GM12878 (cell line): ENCODE measurements around the gene SLC38A2. TPM values are rescaled to one million over a fixed set of nuclear protein-coding genes. Genes with fewer than 3 reads are reported as not detected.

Experiments
- ATAC-seq: fragments of 200-7000 bp; cut with Tn5 transposase; 3 replicates; pipeline ENCODE4 v1.9.1; 2020; ENCODE audit warnings: mild to moderate bottlenecking, moderate library complexity
- BruUV-seq: library from RNA; stranded (reverse); fragments of 400-500 nt; replicated peaks from 2 replicates; lab custom pipeline; 2021; lab: Mats Ljungman, UMichigan
- CTCF ChIA-PET: fragments of 300-600 bp; sonication (Branson Sonifier 250); formaldehyde crosslinking; extraction: SDS; loops from one replicate; lab custom pipeline; 2021; ENCODE audit warnings: inconsistent platforms; lab: Yijun Ruan, JAX
- POLR2A ChIA-PET: fragments of 350-600 bp; formaldehyde crosslinking; extraction: SDS; loops from one replicate; lab custom pipeline; 2021; ENCODE audit warnings: inconsistent platforms; lab: Charles Lee
- RAD21 ChIA-PET: fragments of 300-600 bp; sonication (Branson Sonifier 250); formaldehyde crosslinking; loops from one replicate; lab custom pipeline; 2023; ENCODE audit warnings: antibody characterized with exemption; ENCODE audit not compliant: unreplicated experiment; lab: Charles Lee
- SMC1A ChIA-PET: fragments of 300-600 bp; sonication (Branson Sonifier 250); formaldehyde crosslinking; loops from one replicate; lab custom pipeline; 2023; ENCODE audit not compliant: unreplicated experiment, uncharacterized antibody; lab: Charles Lee
- DNase-seq: peaks from one replicate; pipeline ENCODE4 v3.0.0-alpha.2; 2011; ENCODE audit warnings: low read depth, low spot score
- FAIRE-seq: peaks from 3 replicates; lab custom pipeline; 2011; peaks lifted over from hg19 to GRCh38; lab: Jason Lieb, UNC
- H2AFZ ChIP-seq: 2 replicates; pipeline ENCODE4 v1.6.0; 2011; ENCODE audit warnings: low read depth, low read length, control low read depth; ENCODE audit not compliant: control insufficient read depth
- H3K27ac ChIP-seq: 2 replicates; pipeline ENCODE4 v1.5.1; 2011; ENCODE audit warnings: control low read depth; ENCODE audit not compliant: control insufficient read depth, insufficient read depth
- H3K27me3 ChIP-seq, 2 experiments: replicated peaks in 1 of 2; 2 replicates each; pipeline versions ENCODE4 v1.6.0 to v1.6.1; 2011; ENCODE audit warnings: low read length in 1 of 2; ENCODE audit not compliant: control insufficient read depth in 2 of 2, insufficient read depth in 2 of 2
- H3K36me3 ChIP-seq, 2 experiments: 2 replicates each; pipeline ENCODE4 v1.5.1; 2011; ENCODE audit warnings: low read length in 1 of 2; ENCODE audit not compliant: control insufficient read depth in 2 of 2, insufficient read depth in 2 of 2
- H3K4me1 ChIP-seq: 2 replicates; pipeline ENCODE4 v1.6.1; 2011; ENCODE audit warnings: mild to moderate bottlenecking, low read length, moderate library complexity, mixed read lengths; ENCODE audit not compliant: control insufficient read depth, insufficient read depth
- H3K4me2 ChIP-seq: 2 replicates; pipeline ENCODE4 v1.6.0; 2011; ENCODE audit warnings: control low read depth; ENCODE audit not compliant: control insufficient read depth, insufficient read depth
- H3K4me3 ChIP-seq: fragments of 200-600 bp; sonication (generic); 2 replicates; pipeline ENCODE4 v1.5.1; 2016
- H3K79me2 ChIP-seq: 2 replicates; pipeline ENCODE4 v1.6.0; 2011; ENCODE audit warnings: low read length; ENCODE audit not compliant: control insufficient read depth, insufficient read depth
- H3K9ac ChIP-seq: 2 replicates; pipeline ENCODE4 v1.8.0; 2011; ENCODE audit warnings: low read length, control low read depth, mixed read lengths; ENCODE audit not compliant: control insufficient read depth, insufficient read depth
- H3K9me3 ChIP-seq: replicated peaks from 3 replicates; pipeline ENCODE4 v1.5.1; 2011; ENCODE audit warnings: mild to moderate bottlenecking, low read length; ENCODE audit not compliant: control insufficient read depth, insufficient read depth
- H4K20me1 ChIP-seq: 2 replicates; pipeline ENCODE4 v1.6.0; 2011; ENCODE audit not compliant: control insufficient read depth, insufficient read depth
- IKZF1 ChIP-seq: fragments of 450-650 bp; conservative IDR thresholded peaks from 2 replicates; pipeline ENCODE4 v1.6.1; 2017; ENCODE audit warnings: antibody characterized with exemption, mild to moderate bottlenecking
- PAX5 ChIP-seq: IDR thresholded peaks from 2 replicates; pipeline ENCODE4 v1.6.1; 2011; ENCODE audit warnings: low read depth, low read length, borderline replicate concordance
- PML ChIP-seq: IDR thresholded peaks from 2 replicates; pipeline ENCODE4 v1.6.1; 2012; ENCODE audit warnings: low read length, inconsistent platforms
- RUNX3 ChIP-seq: IDR thresholded peaks from 2 replicates; pipeline ENCODE4 v1.6.1; 2012; ENCODE audit warnings: low read length, inconsistent platforms
- SIN3A ChIP-seq: IDR thresholded peaks from 2 replicates; pipeline ENCODE4 v1.6.1; 2012; ENCODE audit warnings: low read depth, low read length, improper control_type of control experiment
- TAF1 ChIP-seq: IDR thresholded peaks from 2 replicates; pipeline ENCODE4 v1.6.1; 2011; ENCODE audit warnings: mild to moderate bottlenecking, low read depth, low read length, borderline replicate concordance
- TCF7 ChIP-seq: IDR thresholded peaks from 2 replicates; pipeline ENCODE4 v1.6.1; 2014; ENCODE audit warnings: antibody characterized with exemption, borderline replicate concordance
- ZNF384 ChIP-seq: IDR thresholded peaks from 2 replicates; pipeline ENCODE4 v1.6.1; 2012; ENCODE audit warnings: low read depth, mild to moderate bottlenecking, low read length, improper control_type of control experiment, borderline replicate concordance
- ZNF687 ChIP-seq: fragments of 450-650 bp; IDR thresholded peaks from 2 replicates; pipeline ENCODE4 v1.6.1; 2017; ENCODE audit warnings: mild to moderate bottlenecking, moderate library complexity
- WGBS: methylation state at CpG from one replicate; pipeline ENCODE4 v1.1.6; 2016; ENCODE audit warnings: low lambda C conversion rate; ENCODE audit not compliant: insufficient replicate concordance, insufficient coverage; ENCODE audit errors: missing lambda C conversion rate; 5-methylcytosine and 5-hydroxymethylcytosine counted together
- in situ Hi-C: fragments of 300-500 bp; cut with MboI; formaldehyde crosslinking; loops from 9 replicates; pipeline ENCODE4 v1.14.3; 2018; ENCODE audit warnings: mixed read lengths
- intact Hi-C: fragments of 100-400 bp; cut with micrococcal nuclease; formaldehyde crosslinking; loops from one replicate; pipeline ENCODE4 v1.14.2; 2022; ENCODE audit not compliant: unreplicated experiment
- polyA plus RNA-seq, 11 experiments: library from polyadenylated mRNA; depleted of rRNA in 4 of 11; unstranded in 6 of 11; stranded (reverse) in 5 of 11; fragments of >200 nt; fragmentation: Nextera tagmentation in 4 of 11; fragmentation: Illumina TruSeq in 1 of 11; extraction: Ambion mirVana in 4 of 11; extraction: Trizol in 1 of 11; gene quantifications; 1 replicate in 1 of 11; 2 replicates in 10 of 11; pipeline versions ENCODE4 v1.2.1 to v1.2.3, GENCODE V29; 2011 to 2016; ENCODE audit warnings: inconsistent platforms in 2 of 11, missing spikeins in 2 of 11, low read depth in 1 of 11
- total RNA-seq, 4 experiments: library from RNA; depleted of rRNA in 3 of 4; stranded (reverse); fragments of >200 nt in 3 of 4; fragmentation: Illumina TruSeq in 1 of 4; extraction: Trizol in 1 of 4; gene quantifications; 2 replicates each; pipeline versions ENCODE4 v1.2.1 to v1.2.3, GENCODE V29; 2013 to 2021
- TF ChIP-seq, protein P1 (sequence below): fragments of 450-650 bp; IDR thresholded peaks from 2 replicates; pipeline ENCODE4 v1.6.1; 2017; ENCODE audit warnings: mild to moderate bottlenecking, moderate library complexity
- TF ChIP-seq, protein P2 (sequence below): fragments of 450-650 bp; IDR thresholded peaks from 2 replicates; pipeline ENCODE4 v1.6.1; 2017; ENCODE audit warnings: borderline replicate concordance
- TF ChIP-seq, protein P3 (sequence below): fragments of 150-350 bp; IDR thresholded peaks from 2 replicates; pipeline ENCODE4 v1.6.1; 2014; ENCODE audit warnings: mild to moderate bottlenecking, low read depth, low read length

Gene SLC38A2
- total and polyA plus RNA-seq, 10 of the 15 experiments (the other 5 are each of a cell fraction or from before 2014, with no cell fraction given) = 36.2 to 118 (median 79.8) TPM

DNA sequence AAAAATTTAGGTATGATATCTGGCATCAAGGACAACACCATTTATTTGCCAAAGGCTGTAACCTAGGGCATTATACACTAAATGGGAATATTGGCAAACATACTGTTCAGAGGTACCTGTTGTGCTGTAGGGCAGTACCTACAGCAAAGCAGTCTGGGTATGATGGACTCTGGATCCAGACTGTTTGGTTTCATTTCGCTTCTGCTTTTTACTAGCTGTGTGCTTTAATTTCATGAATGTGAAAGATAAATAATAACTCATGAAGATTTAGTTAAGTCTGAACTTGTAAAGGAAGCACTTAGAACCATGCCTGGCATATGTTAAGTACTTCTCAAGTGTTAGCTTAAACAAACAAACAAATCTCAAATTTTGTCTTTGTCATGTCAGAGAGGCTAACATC lies 17.7 kb upstream of the SLC38A2 start:
- POLR2A ChIA-PET = interaction anchor here (0.8 to 3.8 kb wide), 12 partner anchors 13 to 206 kb away, joined by 3 to 37 read pairs (median 4); partner anchors contain the start of genes SLC38A1 and SLC38A2
- no TSS peak for BruUV-seq
- TF ChIP-seq RUNX3 (0 out of 2 replicates have a peak, but pooled peaks have one; percentile 11), PML (0 out of 2 replicates have a peak, but pooled peaks have one; percentile 41), TCF7 (no peak), ZNF384 (no peak), SIN3A (no peak), TAF1 (peak; percentile 50; the same call in 1 of the 2 replicates), ZNF687 (peak; percentile 94), IKZF1 (no peak), PAX5 (no peak)
- TF ChIP-seq, protein P1, sequence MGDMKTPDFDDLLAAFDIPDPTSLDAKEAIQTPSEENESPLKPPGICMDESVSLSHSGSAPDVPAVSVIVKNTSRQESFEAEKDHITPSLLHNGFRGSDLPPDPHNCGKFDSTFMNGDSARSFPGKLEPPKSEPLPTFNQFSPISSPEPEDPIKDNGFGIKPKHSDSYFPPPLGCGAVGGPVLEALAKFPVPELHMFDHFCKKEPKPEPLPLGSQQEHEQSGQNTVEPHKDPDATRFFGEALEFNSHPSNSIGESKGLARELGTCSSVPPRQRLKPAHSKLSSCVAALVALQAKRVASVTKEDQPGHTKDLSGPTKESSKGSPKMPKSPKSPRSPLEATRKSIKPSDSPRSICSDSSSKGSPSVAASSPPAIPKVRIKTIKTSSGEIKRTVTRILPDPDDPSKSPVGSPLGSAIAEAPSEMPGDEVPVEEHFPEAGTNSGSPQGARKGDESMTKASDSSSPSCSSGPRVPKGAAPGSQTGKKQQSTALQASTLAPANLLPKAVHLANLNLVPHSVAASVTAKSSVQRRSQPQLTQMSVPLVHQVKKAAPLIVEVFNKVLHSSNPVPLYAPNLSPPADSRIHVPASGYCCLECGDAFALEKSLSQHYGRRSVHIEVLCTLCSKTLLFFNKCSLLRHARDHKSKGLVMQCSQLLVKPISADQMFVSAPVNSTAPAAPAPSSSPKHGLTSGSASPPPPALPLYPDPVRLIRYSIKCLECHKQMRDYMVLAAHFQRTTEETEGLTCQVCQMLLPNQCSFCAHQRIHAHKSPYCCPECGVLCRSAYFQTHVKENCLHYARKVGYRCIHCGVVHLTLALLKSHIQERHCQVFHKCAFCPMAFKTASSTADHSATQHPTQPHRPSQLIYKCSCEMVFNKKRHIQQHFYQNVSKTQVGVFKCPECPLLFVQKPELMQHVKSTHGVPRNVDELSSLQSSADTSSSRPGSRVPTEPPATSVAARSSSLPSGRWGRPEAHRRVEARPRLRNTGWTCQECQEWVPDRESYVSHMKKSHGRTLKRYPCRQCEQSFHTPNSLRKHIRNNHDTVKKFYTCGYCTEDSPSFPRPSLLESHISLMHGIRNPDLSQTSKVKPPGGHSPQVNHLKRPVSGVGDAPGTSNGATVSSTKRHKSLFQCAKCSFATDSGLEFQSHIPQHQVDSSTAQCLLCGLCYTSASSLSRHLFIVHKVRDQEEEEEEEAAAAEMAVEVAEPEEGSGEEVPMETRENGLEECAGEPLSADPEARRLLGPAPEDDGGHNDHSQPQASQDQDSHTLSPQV = peak; percentile 10; the same call in 1 of the 2 replicates
- TF ChIP-seq, protein P2, sequence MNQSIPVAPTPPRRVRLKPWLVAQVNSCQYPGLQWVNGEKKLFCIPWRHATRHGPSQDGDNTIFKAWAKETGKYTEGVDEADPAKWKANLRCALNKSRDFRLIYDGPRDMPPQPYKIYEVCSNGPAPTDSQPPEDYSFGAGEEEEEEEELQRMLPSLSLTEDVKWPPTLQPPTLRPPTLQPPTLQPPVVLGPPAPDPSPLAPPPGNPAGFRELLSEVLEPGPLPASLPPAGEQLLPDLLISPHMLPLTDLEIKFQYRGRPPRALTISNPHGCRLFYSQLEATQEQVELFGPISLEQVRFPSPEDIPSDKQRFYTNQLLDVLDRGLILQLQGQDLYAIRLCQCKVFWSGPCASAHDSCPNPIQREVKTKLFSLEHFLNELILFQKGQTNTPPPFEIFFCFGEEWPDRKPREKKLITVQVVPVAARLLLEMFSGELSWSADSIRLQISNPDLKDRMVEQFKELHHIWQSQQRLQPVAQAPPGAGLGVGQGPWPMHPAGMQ = no peak
- TF ChIP-seq, protein P3, sequence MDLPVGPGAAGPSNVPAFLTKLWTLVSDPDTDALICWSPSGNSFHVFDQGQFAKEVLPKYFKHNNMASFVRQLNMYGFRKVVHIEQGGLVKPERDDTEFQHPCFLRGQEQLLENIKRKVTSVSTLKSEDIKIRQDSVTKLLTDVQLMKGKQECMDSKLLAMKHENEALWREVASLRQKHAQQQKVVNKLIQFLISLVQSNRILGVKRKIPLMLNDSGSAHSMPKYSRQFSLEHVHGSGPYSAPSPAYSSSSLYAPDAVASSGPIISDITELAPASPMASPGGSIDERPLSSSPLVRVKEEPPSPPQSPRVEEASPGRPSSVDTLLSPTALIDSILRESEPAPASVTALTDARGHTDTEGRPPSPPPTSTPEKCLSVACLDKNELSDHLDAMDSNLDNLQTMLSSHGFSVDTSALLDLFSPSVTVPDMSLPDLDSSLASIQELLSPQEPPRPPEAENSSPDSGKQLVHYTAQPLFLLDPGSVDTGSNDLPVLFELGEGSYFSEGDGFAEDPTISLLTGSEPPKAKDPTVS = no peak

More for the DNA sequence above, 17.7 kb upstream of the SLC38A2 start:
- intact Hi-C loops = no loop called here
- peak; percentile 43 for ATAC-seq
- ChIA-PET RAD21 (interaction anchor here (1.0 to 4.4 kb wide), 15 partner anchors 19 to 274 kb away, joined by 3 to 33 read pairs (median 4); no protein-coding TSS in a partner anchor), CTCF (interaction anchor here (0.6 to 3.9 kb wide), 10 partner anchors 14 to 272 kb away, joined by 3 to 16 read pairs (median 4); no protein-coding TSS in a partner anchor), SMC1A (interaction anchor here (0.8 to 5.5 kb wide), 25 partner anchors 12 to 402 kb away, joined by 3 to 56 read pairs (median 7); partner anchors contain the start of gene SLC38A1)
- Histone ChIP-seq H3K4me2 (peak overlapping the region; percentile 99), H3K4me3 (peak overlapping the region; percentile 55), H3K79me2 (peaks cover 25% of the 10 kb centered on the region), H4K20me1 (no peaks in the 10 kb centered on the region), H3K9me3 (no peaks in the 10 kb centered on the region), H2AFZ (no peak overlapping the region; the same call in 1 of the 2 replicates), H3K4me1 (peaks cover 52% of the 10 kb centered on the region), H3K27me3 (no peaks in the 10 kb centered on the region), H3K36me3 (0 out of 4 replicates have a peak, but pooled peaks cover 0 to 2% of the 10 kb centered on the region in 2 experiments), H3K9ac (peak overlapping the region; percentile 75), H3K27ac (peak overlapping the region; percentile 89)
- in situ Hi-C loops = no loop called here
- no peak for DNase-seq
- FAIRE-seq = no peak
- 0% methylated on average over 1 of the region's 1 CpG for WGBS
